GM21526 (cell line): ENCODE data around the gene INPP4A.
A peak's percentile ranks its signal among the peaks of the same experiment; 100 is the strongest.
"Not testable (repeated sequence)": the region's sequence is repeated elsewhere in the genome, so short reads cannot be mapped to it uniquely, and the experiment has no call there.

Experiments
- ATAC-seq: cut with Tn5 transposase; IDR thresholded peaks from one replicate; pipeline ENCODE4 v1.9.1; 2021; ENCODE audit warnings: moderate library complexity; ENCODE audit not compliant: unreplicated experiment, low FRiP score

Gene INPP4A

DNA sequence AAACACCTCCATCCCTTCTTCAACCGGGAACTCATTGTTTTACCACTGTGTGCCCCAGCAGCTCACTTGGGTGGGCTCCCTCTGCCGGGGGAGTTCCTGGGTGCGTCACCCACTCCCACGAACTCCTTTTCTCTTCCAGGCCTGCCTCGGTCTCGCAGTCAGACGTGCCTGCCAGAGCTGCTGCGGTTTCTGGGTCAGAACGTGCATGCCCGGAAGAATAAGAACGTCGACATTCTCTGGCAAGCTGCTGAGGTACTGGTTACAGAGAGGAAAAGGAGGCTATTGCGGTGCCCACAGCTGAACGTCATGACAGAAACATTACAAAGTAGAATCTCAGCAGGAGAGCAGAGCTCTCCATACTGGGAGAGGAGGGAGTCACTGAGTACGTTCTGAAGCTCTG lies 128.0 kb downstream of the INPP4A start:
- no peak for ATAC-seq

DNA sequence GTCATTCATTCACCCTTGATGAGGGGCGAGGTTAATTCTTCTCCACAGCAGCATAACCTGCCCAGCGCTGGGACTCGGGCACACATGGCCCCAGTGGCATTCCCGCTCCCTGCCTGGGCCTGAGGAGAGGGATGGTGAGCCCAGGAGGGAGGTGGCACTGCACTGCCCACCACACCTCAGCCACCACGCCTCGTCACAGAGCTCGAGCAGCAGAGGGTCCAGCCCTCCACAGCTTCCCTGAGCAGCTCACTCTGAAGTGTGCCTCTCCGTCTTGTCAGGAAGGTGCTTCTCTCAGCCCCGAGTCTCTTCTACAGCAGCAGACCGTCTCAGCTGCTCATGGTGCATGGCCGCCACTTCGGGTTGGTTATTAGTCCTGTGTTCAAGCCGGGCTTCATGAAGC lies 128.8 kb downstream of the INPP4A start:
- ATAC-seq, result no peak

DNA sequence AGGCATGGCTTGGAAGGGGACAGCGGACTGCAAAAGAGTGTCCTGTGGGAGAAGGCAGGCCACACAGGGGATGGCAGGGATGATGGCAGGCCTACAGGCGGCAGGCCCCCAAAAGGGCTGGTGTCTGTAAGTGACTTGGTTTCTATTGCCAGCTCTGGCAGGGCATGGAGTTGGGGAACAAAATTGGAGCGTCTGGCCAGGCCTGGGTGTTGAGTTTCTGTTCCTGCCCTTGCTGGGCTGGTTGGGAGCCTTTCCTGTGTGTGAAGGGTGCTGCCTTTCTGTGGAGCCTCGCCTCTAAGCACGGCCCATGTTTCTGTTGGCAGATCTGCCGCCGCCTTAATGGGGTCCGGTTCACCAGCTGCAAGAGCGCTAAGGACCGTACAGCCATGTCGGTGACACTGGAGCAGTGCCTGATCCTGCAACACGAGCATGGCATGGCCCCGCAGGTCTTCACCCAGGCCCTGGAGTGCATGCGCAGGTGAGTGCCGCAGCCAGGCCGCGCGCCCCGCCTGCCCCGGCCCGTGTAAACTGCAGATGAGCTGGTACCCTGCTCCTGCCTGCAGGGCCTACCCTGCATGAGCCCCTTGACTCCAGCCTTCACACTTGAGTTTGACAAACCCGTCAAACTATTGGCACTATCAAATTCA lies 132.1 kb downstream of the INPP4A start:
- no peak for ATAC-seq

DNA sequence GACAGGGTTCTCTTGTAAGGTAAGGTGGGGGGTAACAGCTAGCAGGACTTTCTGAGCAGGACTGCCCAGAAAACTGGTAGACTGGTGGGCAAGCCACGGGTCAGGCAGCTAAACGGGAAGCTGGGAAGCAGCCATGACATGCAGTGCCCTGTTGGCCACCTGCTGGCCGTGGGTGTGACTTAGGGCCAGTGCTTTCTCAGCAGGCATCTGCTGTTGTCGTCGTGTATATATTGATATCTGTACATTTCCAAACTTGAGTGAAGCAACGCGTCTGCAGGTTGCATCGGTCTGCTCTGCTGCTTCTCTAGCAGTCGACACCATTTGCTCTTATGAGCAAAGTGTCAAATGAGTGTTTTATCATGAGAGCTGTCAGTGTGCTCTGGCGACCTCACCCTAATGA lies 132.7 kb downstream of the INPP4A start:
- ATAC-seq, result no peak

DNA sequence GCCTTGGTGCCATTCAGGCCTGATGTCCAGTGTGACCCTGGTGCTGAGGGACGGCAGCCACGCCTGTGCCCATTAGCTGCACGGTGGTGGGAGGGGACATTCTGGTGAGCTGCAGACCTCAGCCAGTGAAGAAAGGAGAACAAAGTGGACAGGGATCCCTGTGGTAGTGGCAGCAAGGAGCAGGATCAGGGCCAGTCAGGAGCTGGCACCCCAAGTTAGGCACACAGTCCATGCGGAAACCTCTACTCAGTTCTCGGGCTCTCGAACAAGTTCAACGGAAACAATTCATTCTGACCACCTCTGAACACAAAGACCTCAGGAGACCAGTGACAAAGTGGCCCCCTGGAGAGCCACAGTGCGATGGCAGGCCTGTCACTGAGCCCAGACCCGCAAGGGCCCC lies 133.6 kb downstream of the INPP4A start:
- ATAC-seq, result no peak

DNA sequence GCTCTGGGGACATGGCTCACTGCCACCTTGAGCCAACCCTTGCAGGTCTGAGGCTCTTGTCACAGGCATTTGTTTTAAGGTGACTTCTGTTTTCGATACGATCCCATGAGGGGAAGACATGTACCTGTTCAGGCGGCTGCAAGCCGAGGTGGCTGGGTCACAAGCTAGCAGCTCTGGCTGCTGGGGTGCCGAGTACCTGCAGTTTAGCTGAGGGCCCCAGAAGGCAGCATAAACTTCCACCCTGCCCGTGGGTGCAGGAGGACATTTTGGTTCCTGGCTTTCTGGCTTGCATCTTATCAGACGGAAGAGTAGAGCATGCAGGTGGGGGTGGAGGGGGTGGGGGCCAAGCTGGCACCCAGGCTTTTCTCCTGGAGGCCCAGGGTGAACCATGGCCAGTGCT lies 135.3 kb downstream of the INPP4A start:
- no peak for ATAC-seq

DNA sequence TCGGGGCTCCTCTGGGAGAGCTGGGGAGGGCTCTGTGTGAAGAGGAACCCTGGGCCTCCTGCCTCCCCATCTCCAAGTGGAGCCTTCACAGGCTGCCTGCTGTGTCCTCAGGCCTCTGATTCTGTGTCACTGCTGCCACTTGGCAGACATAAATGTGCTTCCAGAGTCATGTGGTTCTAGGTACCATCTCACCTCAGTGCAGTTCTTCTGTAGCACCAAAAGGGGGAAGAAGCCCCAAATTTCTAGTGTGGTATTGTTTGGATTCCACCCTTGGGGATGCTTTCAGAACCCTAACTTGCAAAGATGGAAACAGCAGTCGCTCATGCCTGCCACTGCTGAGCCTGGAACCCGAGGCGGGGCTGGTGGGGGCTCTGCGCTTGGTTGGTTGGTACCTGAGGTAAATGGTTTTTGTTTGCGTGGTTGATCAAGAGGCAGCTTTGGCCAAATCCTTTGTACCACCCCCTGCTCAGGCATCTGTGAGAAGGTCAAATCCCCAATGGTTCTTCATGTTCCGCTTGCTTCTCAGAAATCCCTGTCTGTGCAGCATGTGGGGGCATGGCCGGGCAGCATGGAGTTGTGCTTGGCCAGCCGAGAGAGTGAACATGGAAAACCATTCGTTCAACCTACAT lies 136.1 kb downstream of the INPP4A start:
- no peak for ATAC-seq

DNA sequence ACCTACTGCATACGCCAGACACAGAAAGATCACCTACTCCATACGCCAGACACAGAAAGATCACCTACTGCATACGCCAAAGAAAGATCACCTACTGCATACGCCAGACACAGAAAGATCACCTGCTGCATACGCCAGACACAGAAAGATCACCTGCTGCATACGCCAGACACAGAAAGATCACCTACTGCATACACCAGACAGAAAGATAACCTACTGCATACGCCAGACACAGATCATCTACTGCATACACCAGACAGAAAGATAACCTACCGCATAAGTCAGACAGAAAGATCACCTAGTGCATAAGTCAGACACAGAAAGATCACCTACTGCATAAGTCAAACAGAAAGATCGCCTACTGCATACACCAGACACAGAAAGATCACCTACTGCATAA lies 137.9 kb downstream of the INPP4A start:
- ATAC-seq, result no peak

DNA sequence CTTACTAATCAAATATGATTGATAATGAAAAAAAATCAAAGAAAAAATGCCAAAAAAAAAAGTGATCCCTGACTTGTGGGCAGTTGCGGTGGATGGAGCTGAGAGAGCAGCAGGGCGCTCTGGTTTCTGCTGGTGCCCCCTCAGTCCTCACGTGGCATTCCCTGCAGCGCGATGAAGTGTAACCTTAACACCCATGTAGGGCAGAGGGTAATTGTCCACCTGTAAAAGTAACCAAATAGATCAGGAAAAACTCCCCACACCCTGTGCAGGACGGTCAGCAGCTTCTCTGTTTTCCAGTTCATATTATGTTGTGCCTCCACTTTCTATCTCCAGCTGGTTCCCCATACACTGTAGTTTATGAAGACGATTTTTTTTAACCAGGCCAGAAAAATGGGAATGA lies 138.6 kb downstream of the INPP4A start:
- ATAC-seq, result no peak

DNA sequence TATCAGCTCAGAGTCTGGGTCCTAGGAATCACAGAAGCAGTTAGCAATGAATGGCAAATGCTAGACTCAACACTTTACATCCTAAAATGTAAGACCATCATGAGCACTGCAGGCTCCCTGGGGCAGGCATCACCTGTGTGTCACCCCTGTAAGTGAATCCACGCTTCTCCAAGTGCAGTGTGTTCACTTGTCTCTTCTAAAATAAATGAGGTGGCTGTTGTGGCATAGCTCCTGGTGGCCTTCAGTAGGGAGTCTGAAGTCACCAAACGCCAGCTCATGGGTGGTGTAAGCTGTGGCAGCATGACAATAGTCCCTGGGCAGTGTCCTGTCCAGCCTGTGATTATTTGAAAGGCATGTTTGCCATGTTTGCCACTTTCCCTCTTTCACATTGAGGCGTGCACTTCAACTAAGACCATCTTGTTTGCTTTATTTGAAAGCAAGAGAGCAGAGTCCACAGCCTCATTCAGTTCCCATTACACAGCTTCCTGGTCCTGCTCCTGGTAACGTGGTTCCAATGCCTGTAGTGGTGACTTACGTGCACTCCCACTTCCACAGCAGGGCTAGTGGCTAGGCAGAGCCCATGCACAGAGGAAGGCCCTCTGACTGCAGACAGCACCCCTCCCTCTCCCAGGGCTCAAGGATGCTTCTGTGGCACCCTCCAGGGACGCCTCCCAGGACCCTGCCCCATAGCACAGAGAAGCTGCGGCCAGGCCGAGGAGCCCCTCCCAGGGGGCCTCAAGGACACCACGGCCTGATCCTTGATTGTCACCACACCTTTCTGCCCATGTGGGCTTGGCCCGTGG lies 139.4 kb downstream of the INPP4A start:
- ATAC-seq, result no peak

DNA sequence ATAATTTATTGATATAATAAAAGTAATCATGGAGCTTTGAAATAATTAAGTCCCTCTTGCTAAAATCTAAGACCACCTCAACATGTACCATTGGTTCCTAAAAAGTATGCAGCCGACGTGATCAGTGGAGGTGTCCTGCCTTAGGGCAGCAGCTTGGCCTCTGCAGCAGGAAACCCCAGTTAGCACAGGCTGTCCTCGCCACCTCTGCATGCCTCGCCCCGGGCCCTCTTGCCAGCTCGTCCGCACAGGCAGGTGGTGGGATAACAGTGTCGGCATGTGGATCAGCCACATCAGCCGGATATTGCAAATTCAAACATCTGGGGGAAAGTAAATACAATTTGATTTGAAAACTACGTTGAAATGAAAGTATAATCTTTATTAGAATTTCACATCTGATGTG lies 140.7 kb downstream of the INPP4A start:
- ATAC-seq, result no peak

DNA sequence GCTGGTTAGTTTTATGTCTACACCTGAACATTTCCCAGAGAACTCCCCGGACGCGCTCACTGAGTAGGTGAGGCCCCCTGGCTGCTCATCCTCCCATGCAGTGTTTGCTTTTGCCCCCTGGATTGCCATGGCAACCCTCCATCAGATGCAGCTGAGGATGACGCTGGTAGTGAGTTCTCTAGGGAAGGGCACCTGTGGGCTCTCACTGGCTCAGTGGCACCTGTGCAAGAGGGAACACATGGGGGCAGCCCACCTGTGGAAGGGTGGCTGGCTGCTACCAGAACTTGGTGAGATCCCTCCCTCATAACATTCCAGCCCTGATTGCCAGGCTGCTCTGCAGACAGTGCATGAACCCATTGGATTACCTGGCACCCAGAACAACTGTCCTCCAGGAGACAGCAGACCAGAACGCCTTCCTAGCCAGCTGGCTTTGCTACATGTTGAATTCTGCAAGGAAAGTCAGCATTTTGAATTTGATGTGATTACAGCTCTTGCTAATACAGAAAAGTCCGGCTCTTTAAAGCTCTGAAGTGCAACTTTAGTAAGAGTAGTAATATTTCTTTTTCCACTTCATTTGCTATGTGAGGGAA lies 142.0 kb downstream of the INPP4A start:
- ATAC-seq, result no peak

DNA sequence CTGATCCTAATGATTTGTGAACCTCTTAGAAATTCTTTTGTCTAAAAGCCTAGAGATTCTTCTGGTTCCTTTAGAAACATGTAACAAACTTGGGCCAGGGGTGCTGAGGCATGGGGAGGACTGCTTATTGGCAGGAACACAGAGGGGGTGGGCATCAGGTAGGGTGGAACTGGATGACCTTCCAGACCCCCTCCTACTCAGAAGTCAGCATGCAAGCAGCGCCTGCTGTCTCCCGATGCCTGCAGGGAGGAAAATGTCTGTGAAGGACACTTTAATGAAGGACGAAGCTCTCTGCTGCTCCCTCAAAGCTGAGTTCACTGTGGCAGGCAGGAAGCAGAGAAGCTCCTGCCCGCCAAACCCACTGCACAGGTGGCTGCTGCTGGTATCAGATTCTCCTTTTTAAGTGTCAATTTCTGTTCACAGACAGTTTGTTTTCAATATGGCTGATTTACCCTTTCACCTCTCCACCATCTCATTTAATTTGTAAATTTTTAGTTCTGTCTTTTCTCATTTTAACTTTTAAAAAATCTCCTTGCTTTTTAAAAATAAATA lies 144.3 kb downstream of the INPP4A start:
- ATAC-seq, result no peak

DNA sequence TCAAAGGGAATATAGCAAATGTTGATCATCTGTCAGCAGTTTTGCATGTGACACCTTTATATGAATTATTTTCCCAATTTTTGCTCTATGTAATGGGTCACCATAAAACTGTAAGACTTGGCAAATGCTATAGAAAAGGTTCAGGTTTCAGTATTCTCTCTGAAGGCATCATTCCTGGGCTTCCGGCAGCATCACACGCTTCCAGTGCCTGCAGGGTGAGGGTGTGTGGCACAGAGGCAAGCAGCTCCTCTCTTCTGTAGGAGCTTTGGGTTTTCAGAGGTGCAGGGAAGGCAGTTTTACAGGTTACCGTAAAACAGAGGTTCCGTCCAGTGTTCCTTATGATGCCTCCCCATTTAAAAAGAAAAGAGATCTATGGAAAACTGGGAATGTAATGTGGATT lies 144.8 kb downstream of the INPP4A start:
- no peak for ATAC-seq

DNA sequence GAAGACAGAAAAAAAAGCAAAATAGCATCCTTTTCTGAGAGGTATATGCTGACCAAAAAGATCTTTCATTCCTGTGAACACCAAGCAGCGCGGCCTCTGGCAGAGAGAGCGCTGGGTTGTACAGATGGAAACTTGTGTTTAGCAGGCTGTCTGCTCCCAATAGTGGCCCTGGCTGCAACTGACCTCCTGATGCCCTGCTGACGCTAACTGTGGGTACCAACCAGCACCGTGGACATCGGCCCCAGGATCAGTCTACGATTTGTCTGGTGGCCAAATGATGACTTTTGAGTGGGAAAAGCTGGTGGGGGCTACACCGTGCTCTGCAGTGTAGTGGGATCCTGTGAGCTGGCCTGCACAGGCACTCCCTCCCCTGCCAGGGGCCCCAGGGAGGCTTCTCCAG lies 147.9 kb downstream of the INPP4A start:
- ATAC-seq, result no peak

DNA sequence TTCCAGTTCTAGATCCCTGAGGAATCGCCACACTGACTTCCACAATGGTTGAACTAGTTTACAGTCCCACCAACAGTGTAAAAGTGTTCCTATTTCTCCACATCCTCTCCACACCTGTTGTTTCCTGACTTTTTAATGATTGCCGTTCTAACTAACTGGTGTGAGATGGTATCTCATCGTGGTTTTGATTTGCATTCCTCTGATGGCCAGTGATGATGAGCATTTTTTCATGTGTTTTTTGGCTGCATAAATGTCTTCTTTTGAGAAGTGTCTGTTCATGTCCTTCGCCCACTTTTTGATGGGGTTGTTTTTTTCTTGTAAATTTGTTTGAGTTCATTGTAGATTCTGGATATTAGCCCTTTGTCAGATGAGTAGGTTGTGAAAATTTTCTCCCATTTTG lies 150.0 kb downstream of the INPP4A start:
- ATAC-seq, result not testable (repeated sequence)

DNA sequence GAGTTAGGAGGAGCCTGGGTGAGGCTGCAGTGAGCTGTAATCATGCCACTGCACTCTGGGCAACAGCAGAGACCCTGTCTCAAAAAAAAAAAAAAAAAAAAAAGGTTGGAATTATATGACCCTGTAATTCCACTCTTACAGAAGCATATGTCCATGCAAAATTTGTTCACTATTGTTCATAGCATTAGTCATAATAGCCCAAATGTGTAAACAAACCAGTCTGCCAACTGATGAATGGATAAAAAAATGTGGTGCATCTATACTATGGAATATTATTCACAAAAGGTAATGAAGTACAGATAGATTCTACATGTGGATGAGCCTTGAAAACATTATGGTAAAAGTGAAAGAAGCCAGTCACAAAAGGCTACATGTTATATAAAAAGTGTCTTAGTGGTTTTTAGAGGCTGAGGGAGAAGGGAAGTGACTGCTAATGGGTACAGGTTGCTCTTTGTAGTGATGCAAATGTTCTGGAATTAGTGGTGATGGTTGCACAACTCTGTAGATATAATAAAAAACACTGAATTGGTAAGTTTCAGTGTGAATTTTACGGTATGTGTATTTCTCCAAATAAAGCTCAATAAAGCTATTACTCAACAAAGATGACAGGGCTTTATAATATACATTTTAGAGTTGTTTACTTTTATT lies 154.2 kb downstream of the INPP4A start:
- no peak for ATAC-seq

DNA sequence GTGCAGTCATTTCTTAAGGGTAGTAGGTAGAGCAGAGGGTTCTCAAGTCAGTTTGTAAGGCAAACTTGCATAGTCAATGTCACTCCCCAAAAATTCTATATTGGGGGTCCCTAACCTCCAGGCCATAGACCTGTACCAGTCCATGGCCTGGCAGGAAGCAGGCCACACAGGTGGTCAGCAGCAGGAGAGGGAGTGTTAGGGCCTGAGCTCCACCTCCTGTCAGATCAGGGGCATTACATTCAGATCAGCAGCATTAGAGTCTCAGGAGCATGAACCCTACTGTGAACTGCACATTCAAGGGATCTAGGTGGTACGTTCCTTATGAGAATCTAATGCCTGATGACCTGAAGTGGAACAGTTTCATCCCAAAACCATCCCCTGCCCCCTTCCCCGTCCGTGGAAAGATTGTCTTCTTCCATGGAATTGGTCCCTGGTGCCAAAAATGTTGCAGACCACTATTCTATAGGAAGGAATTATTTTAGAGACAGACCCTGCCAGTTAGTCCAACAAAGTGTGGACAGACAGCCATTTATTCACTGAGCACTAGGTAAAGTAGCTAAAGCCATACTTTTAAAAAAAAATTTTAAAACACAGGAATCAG lies 157.0 kb downstream of the INPP4A start:
- ATAC-seq, result peak; percentile 55

DNA sequence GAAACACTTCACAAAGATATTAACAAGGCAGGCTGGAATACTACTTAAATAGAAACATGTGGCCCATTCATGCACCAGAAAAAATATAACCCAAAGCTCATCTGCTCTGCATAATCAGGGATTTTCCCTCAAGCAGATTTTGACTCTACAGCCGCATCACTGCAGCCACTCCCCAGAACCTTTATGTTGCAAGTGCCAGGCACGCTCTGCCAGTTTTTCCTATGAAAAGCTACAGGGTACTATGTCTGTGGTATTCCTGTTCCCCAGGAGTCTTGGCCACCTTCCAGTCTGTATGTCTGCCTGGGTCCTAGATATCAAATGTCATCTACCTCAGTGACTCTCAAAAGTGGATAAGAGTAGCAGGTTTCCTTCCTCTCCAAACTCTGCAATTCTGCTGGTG lies 159.9 kb downstream of the INPP4A start:
- no peak for ATAC-seq

DNA sequence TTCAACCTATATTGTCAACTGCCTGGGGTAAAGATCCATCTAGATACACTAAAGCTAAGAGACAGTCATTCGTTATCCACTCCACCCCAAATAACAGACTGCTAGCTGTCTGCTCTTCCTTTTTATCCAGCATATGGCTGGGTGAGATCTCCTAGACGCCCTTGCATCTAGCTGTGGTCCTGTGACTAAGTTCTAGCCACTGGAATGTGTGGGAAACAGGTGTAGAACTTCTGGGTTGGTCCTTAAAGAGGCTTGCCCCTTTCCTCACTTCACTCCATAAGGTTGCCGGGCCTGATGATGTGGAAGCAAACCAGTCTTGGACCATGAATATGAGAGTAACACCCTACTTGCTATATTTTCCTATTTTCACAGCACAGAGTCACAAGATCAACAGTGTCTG lies 160.4 kb downstream of the INPP4A start:
- no peak for ATAC-seq
